ENCODE measurements around the gene DFFB.

DNA sequence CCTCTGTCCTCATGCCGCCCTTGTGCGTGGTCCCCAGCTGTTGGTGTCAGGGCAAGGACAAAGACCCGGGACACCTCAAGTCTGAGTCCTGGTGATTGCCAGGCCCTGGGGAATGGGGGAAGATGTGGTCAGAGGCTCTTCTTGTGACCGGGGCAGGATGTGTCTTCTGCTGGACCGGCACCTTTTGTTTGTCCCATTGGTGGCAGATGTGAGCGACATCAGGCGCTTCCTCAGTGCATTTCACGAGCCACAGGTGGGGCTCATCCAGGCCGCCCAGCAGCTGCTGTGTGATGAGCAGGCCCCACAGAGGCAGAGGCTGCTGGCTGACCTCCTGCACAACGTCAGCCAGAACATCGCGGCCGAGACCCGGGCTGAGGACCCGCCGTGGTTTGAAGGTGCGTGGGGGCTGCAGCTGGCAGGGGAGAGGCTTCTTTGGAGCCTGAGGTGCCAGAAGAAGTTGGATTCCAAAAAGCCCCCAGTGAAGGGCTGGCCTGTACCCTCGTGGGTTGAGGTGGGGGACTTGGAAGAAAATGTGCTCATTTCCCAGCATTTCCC is 8.4 kb downstream of the DFFB start:
- TF ChIP-seq POLR2A (IDR thresholded peaks at IDR 0.05) (no peak), CTCF (IDR thresholded peaks at IDR 0.05 in 8 of 11, conservative IDR thresholded peaks at IDR 0.05 in 3 of 11) (no peak)
